Measurements from ENCODE around the gene PRSS16.

DNA sequence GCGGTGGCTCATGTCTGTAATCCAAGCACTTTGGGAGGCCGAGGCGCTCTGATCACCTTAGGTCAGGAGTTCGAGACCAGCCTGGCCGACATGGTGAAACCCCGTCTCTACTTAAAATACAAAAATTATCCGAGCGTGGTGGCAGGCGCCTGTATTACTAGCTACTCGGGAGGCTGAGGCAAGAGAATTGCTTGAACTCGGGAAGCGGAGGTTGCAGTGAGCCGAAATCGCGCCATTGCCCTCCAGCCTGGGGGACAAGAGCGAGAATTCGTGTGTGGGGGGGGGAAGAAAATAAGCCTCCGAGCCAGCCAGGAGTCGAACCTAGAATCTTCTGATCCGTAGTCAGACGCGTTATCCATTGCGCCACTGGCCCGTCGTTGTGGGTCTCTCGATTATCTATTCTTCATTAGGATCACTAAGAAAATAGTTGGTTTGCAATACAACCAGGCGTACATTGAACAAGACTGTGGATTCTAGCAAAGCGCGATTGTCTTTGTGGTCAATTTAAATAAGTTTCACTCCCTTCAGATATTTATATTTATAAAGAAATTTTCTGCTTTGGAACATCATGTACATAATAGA, 33.9 kb upstream of the PRSS16 start:
- TF ChIP-seq, protein P1, sequence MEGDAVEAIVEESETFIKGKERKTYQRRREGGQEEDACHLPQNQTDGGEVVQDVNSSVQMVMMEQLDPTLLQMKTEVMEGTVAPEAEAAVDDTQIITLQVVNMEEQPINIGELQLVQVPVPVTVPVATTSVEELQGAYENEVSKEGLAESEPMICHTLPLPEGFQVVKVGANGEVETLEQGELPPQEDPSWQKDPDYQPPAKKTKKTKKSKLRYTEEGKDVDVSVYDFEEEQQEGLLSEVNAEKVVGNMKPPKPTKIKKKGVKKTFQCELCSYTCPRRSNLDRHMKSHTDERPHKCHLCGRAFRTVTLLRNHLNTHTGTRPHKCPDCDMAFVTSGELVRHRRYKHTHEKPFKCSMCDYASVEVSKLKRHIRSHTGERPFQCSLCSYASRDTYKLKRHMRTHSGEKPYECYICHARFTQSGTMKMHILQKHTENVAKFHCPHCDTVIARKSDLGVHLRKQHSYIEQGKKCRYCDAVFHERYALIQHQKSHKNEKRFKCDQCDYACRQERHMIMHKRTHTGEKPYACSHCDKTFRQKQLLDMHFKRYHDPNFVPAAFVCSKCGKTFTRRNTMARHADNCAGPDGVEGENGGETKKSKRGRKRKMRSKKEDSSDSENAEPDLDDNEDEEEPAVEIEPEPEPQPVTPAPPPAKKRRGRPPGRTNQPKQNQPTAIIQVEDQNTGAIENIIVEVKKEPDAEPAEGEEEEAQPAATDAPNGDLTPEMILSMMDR (IDR thresholded peaks at IDR 0.05), result no peak
- TF ChIP-seq POLR2A (IDR thresholded peaks at IDR 0.05), result no peak
- TF ChIP-seq EP300 (IDR thresholded peaks at IDR 0.05), result no peak
- no peak for TF ChIP-seq POLR2AphosphoS5 (IDR thresholded peaks at IDR 0.05)

Measured in sigmoid colon (tissue), 4 donors.